Stimulated activated CD8-positive, alpha-beta memory T cell treated with anti-CD3 and anti-CD28 coated beads, Interleukin-2, amount 100 ng/mL, for 1 hour (primary cell): ENCODE results near the gene DUOXA1.
"Not testable (repeated sequence)": the region's sequence is repeated elsewhere in the genome, so short reads cannot be mapped to it uniquely, and the experiment has no call there.

ENCODE experiments used
- DNase-seq, 2 donors: peaks; one replicate each; pipeline ENCODE4 v3.0.0-alpha.2; 2020; ENCODE audit warnings: low read depth in 2 of 2

DUOXA1 gene

GRCh38 chr15:45150997-45151396 lies 21.3 kb upstream of the DUOXA1 start:
- no peak for DNase-seq

GRCh38 chr15:45150481-45150880 lies 20.8 kb upstream of the DUOXA1 start:
- DNase-seq, result no peak

GRCh38 chr15:45149060-45149459 lies 19.4 kb upstream of the DUOXA1 start:
- DNase-seq, result no peak

GRCh38 chr15:45148076-45149059 lies 18.7 kb upstream of the DUOXA1 start:
- no peak for DNase-seq

- no peak for DNase-seq
Observed at GRCh38 chr15:45147606-45148005, 17.9 kb upstream of the DUOXA1 start.

- DNase-seq, result no peak
Observed at GRCh38 chr15:45146405-45146804, 16.7 kb upstream of the DUOXA1 start.

- no peak for DNase-seq
Observed at GRCh38 chr15:45144775-45145174, 15.1 kb upstream of the DUOXA1 start.

- no peak for DNase-seq
Observed at GRCh38 chr15:45143946-45144345, 14.3 kb upstream of the DUOXA1 start.

GRCh38 chr15:45143056-45143455 lies 13.4 kb upstream of the DUOXA1 start:
- DNase-seq, result no peak

- no peak for DNase-seq
Observed at GRCh38 chr15:45141386-45141785, 11.7 kb upstream of the DUOXA1 start.

- DNase-seq, result no peak
Observed at GRCh38 chr15:45140557-45141250, 11.0 kb upstream of the DUOXA1 start.

- DNase-seq, result no peak
Observed at GRCh38 chr15:45139770-45140169, 10.1 kb upstream of the DUOXA1 start.

GRCh38 chr15:45138814-45139765 lies 9.4 kb upstream of the DUOXA1 start:
- no peak for DNase-seq

- no peak for DNase-seq
Observed at GRCh38 chr15:45137703-45138102, 8.0 kb upstream of the DUOXA1 start.

GRCh38 chr15:45136378-45136764 lies 6.7 kb upstream of the DUOXA1 start:
- no peak for DNase-seq

- not testable (repeated sequence) for DNase-seq
Observed at GRCh38 chr15:45135705-45136377, 6.2 kb upstream of the DUOXA1 start.

- DNase-seq, result no peak
Observed at GRCh38 chr15:45134682-45135604, 5.3 kb upstream of the DUOXA1 start.

GRCh38 chr15:45134046-45134445 lies 4.4 kb upstream of the DUOXA1 start:
- DNase-seq, result no peak

- no peak for DNase-seq
Observed at GRCh38 chr15:45133561-45133920, 3.9 kb upstream of the DUOXA1 start.
